ENCODE measurements around the gene USP16.

DNA sequence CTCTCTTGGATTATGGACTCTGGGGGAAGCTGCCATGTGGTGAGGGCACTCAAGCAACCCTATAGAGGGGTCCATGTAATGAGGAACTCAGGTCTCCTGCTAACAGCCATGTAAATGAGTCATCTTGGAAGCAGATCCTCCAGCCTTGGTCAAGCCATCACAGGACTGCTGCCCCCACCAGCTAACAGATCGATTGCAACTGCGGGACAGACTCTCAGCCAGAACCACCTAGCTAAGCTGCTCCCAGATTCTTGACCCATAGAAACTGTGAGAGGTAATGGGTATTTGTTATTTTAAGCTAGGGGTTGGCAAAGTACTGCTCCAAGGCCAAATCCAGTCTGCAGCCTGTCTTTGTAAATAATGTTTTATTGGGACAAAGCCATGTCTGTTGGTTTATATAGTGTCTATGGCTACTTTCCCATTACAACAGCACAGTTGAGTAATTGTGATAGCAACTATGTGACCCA lies 78.4 kb downstream of the USP16 start:
- TF ChIP-seq, protein P1, sequence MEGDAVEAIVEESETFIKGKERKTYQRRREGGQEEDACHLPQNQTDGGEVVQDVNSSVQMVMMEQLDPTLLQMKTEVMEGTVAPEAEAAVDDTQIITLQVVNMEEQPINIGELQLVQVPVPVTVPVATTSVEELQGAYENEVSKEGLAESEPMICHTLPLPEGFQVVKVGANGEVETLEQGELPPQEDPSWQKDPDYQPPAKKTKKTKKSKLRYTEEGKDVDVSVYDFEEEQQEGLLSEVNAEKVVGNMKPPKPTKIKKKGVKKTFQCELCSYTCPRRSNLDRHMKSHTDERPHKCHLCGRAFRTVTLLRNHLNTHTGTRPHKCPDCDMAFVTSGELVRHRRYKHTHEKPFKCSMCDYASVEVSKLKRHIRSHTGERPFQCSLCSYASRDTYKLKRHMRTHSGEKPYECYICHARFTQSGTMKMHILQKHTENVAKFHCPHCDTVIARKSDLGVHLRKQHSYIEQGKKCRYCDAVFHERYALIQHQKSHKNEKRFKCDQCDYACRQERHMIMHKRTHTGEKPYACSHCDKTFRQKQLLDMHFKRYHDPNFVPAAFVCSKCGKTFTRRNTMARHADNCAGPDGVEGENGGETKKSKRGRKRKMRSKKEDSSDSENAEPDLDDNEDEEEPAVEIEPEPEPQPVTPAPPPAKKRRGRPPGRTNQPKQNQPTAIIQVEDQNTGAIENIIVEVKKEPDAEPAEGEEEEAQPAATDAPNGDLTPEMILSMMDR (IDR thresholded peaks at IDR 0.05; ENCODE audit: poor library complexity) = no peak
- no peak for TF ChIP-seq EZH2 (IDR thresholded peaks at IDR 0.05; ENCODE audit: borderline replicate concordance)

All from hepatocyte (in vitro differentiated cells).